H1 (cell line): Measurements from ENCODE around the gene LCN15. TPM values are rescaled to one million over a fixed set of nuclear protein-coding genes. Genes with fewer than 3 reads are reported as not detected.
"Not testable (repeated sequence)": the region's sequence is repeated elsewhere in the genome, so short reads cannot be mapped to it uniquely, and the experiment has no call there.

Source experiments
- CTCF ChIA-PET: fragments of 300-600 bp; sonication (Branson Sonifier 250); formaldehyde crosslinking; loops from one replicate; lab custom pipeline; 2021; ENCODE audit not compliant: partially characterized antibody; lab: Charles Lee
- POLR2A ChIA-PET: fragments of 300-600 bp; sonication (Branson Sonifier 250); formaldehyde crosslinking; loops from one replicate; lab custom pipeline; 2021; ENCODE audit warnings: inconsistent platforms; ENCODE audit not compliant: partially characterized antibody; lab: Charles Lee
- DNase-seq, 2 experiments: peaks; one replicate each; pipeline versions ENCODE4 v3.0.0 to v3.0.0-alpha.2; 2010 to 2022; ENCODE audit warnings: low spot score in 2 of 2, low read depth in 1 of 2, mixed read lengths in 1 of 2
- FAIRE-seq: peaks from 2 replicates; lab custom pipeline; 2011; peaks lifted over from hg19 to GRCh38; lab: Jason Lieb, UNC
- H2AFZ ChIP-seq: 2 replicates; pipeline ENCODE4 v1.8.1; 2012; ENCODE audit warnings: low read length, inconsistent platforms
- H2AK5ac ChIP-seq: 2 replicates; pipeline ENCODE4 v1.6.1; 2013; ENCODE audit warnings: low read depth, low read length
- H2BK120ac ChIP-seq: replicated peaks from 2 replicates; pipeline ENCODE3; 2013; ENCODE audit warnings: low read depth, low read length, inconsistent platforms
- H2BK12ac ChIP-seq: 2 replicates; pipeline ENCODE4 v1.6.1; 2013; ENCODE audit warnings: low read depth, low read length
- H2BK15ac ChIP-seq: 2 replicates; pipeline ENCODE4 v1.6.1; 2013; ENCODE audit warnings: low read length
- H2BK20ac ChIP-seq: 2 replicates; pipeline ENCODE4 v1.6.1; 2013; ENCODE audit warnings: low read length
- H2BK5ac ChIP-seq: 2 replicates; pipeline ENCODE4 v1.6.1; 2013; ENCODE audit warnings: low read depth, low read length
- H3K14ac ChIP-seq: 2 replicates; pipeline ENCODE4 v1.6.1; 2013; ENCODE audit warnings: inconsistent platforms; ENCODE audit not compliant: insufficient read length
- H3K18ac ChIP-seq: 2 replicates; pipeline ENCODE4 v1.6.1; 2013; ENCODE audit warnings: low read length; ENCODE audit errors: extremely low read depth
- H3K23ac ChIP-seq: 2 replicates; pipeline ENCODE4 v1.6.1; 2013; ENCODE audit warnings: inconsistent platforms; ENCODE audit not compliant: insufficient read length
- H3K23me2 ChIP-seq: 2 replicates; pipeline ENCODE4 v1.6.1; 2013; ENCODE audit warnings: low read depth, low read length
- H3K27ac ChIP-seq: 2 replicates; pipeline ENCODE4 v1.6.1; 2011; ENCODE audit warnings: low read depth, low read length, inconsistent platforms
- H3K27me3 ChIP-seq, 4 experiments: replicated peaks in 1 of 4; 1 replicate in 1 of 4; 2 replicates in 3 of 4; pipeline versions ENCODE4 v1.6.1 to v1.8.1; 2011 to 2013; ENCODE audit warnings: low read length in 3 of 4, mild to moderate bottlenecking in 3 of 4, inconsistent platforms in 2 of 4, mixed read lengths in 2 of 4, moderate library complexity in 1 of 4; ENCODE audit not compliant: control insufficient read depth in 3 of 4, insufficient read depth in 3 of 4; ENCODE audit errors: extremely low read depth in 1 of 4
- H3K36me3 ChIP-seq, 4 experiments: 2 replicates each; pipeline versions ENCODE4 v1.6.1 to v1.8.1; 2011 to 2013; ENCODE audit warnings: mild to moderate bottlenecking in 4 of 4, low read length in 3 of 4, moderate library complexity in 2 of 4, control low read depth in 1 of 4, inconsistent platforms in 1 of 4; ENCODE audit not compliant: insufficient read depth in 4 of 4, control insufficient read depth in 2 of 4
- H3K4ac ChIP-seq: replicated peaks from 2 replicates; pipeline ENCODE3; 2013; ENCODE audit warnings: low read length, low read depth, mixed read lengths, inconsistent platforms; ENCODE audit not compliant: insufficient read length
- H3K4me1 ChIP-seq, 4 experiments: replicated peaks in 1 of 4; 1 replicate in 1 of 4; 2 replicates in 3 of 4; pipeline versions ENCODE4 v1.6.1 to v1.8.1; 2011 to 2013; ENCODE audit warnings: low read length in 3 of 4, inconsistent platforms in 2 of 4, mixed read lengths in 1 of 4; ENCODE audit not compliant: insufficient read depth in 4 of 4, control insufficient read depth in 3 of 4
- H3K4me2 ChIP-seq, 2 experiments: 2 replicates each; pipeline versions ENCODE4 v1.6.1 to v1.8.1; 2011 to 2013; ENCODE audit warnings: low read depth in 2 of 2, low read length in 2 of 2, control low read depth in 1 of 2, inconsistent platforms in 1 of 2, mild to moderate bottlenecking in 1 of 2; ENCODE audit not compliant: insufficient read depth in 1 of 2
- H3K4me3 ChIP-seq, 4 experiments: fragments of 200-600, 300-600 bp in 1 of 4; sonication (generic), shearing (Covaris generic), sonication (Bioruptor Twin) in 1 of 4; 2 replicates each; pipeline versions ENCODE4 v1.5.1 to v1.8.1; 2011 to 2016; ENCODE audit warnings: low read length in 4 of 4, low read depth in 3 of 4, control low read depth in 2 of 4, inconsistent platforms in 2 of 4, mild to moderate bottlenecking in 2 of 4, mixed read lengths in 1 of 4, moderate library complexity in 1 of 4; ENCODE audit not compliant: insufficient read depth in 2 of 4; ENCODE audit errors: extremely low read depth in 1 of 4
- H3K56ac ChIP-seq: replicated peaks from 2 replicates; pipeline ENCODE3; 2013; ENCODE audit warnings: low read depth, mild to moderate bottlenecking, mixed read lengths, low read length, inconsistent platforms; ENCODE audit not compliant: insufficient read length
- H3K79me1 ChIP-seq: 2 replicates; pipeline ENCODE4 v1.6.1; 2013; ENCODE audit warnings: low read depth, low read length, control low read depth
- H3K79me2 ChIP-seq, 2 experiments: 2 replicates each; pipeline versions ENCODE4 v1.6.1 to v1.8.1; 2012 to 2013; ENCODE audit warnings: low read length in 2 of 2, mild to moderate bottlenecking in 2 of 2, inconsistent platforms in 1 of 2; ENCODE audit not compliant: insufficient read depth in 2 of 2, control insufficient read depth in 1 of 2
- H3K9ac ChIP-seq, 4 experiments: replicated peaks in 1 of 4; 1 replicate in 1 of 4; 2 replicates in 3 of 4; pipeline versions ENCODE4 v1.6.1 to v1.8.1; 2011 to 2013; ENCODE audit warnings: low read depth in 3 of 4, low read length in 3 of 4, control low read depth in 2 of 4, mild to moderate bottlenecking in 2 of 4, moderate library complexity in 2 of 4, inconsistent platforms in 1 of 4; ENCODE audit errors: extremely low read depth in 1 of 4
- H3K9me3 ChIP-seq, 2 experiments: 2 replicates each; pipeline versions ENCODE4 v1.6.1 to v1.8.1; 2012 to 2013; ENCODE audit warnings: mild to moderate bottlenecking in 2 of 2, moderate library complexity in 2 of 2, control low read depth in 1 of 2, inconsistent platforms in 1 of 2, low read depth in 1 of 2, low read length in 1 of 2, mixed read lengths in 1 of 2; ENCODE audit not compliant: insufficient read depth in 2 of 2
- H4K20me1 ChIP-seq, 2 experiments: replicated peaks in 1 of 2; 2 replicates each; pipeline versions ENCODE3 to v1.8.1; 2011 to 2013; ENCODE audit warnings: inconsistent platforms in 2 of 2, low read length in 2 of 2, mild to moderate bottlenecking in 1 of 2; ENCODE audit not compliant: insufficient read depth in 2 of 2, control insufficient read depth in 1 of 2
- H4K5ac ChIP-seq: 2 replicates; pipeline ENCODE4 v1.6.1; 2013; ENCODE audit warnings: low read length, low read depth, mixed read lengths, inconsistent platforms; ENCODE audit not compliant: insufficient read length
- H4K8ac ChIP-seq: 2 replicates; pipeline ENCODE4 v1.8.0; 2013; ENCODE audit warnings: mild to moderate bottlenecking, moderate library complexity, low read length, inconsistent platforms; ENCODE audit not compliant: insufficient read depth; ENCODE audit errors: extremely low read depth
- H4K91ac ChIP-seq: replicated peaks from 2 replicates; pipeline ENCODE3; 2013; ENCODE audit warnings: low read length, mixed read lengths, inconsistent platforms; ENCODE audit not compliant: insufficient read length
- CEBPB ChIP-seq: IDR thresholded peaks from 2 replicates; pipeline ENCODE4 v1.6.1; 2012; ENCODE audit warnings: low read depth, low read length
- RAD21 ChIP-seq, 2 experiments: IDR thresholded peaks in 1 of 2; conservative IDR thresholded peaks in 1 of 2; 2 replicates each; pipeline ENCODE4 v1.6.1; 2011; ENCODE audit warnings: low read depth in 2 of 2, low read length in 2 of 2, improper control_type of control experiment in 1 of 2, inconsistent platforms in 1 of 2, mild to moderate bottlenecking in 1 of 2, moderate library complexity in 1 of 2
- WGBS, 2 experiments: shearing (Covaris generic) in 1 of 2; methylation state at CpG; one replicate each; pipeline versions ENCODE4 v1.1.6 to v1.1.7; 2013 to 2015; ENCODE audit warnings: low lambda C conversion rate in 2 of 2, mixed read lengths in 2 of 2, inconsistent platforms in 1 of 2, low coverage in 1 of 2, missing lambda C conversion rate in 1 of 2; ENCODE audit not compliant: insufficient replicate concordance in 2 of 2, insufficient coverage in 1 of 2, insufficient read length in 1 of 2; ENCODE audit errors: extremely low coverage in 1 of 2, missing lambda C conversion rate in 1 of 2; 5-methylcytosine and 5-hydroxymethylcytosine counted together
- polyA plus RNA-seq, 7 experiments: library from polyadenylated mRNA; depleted of rRNA in 3 of 7; stranded (reverse) in 5 of 7; unstranded in 2 of 7; fragments of >200 nt in 5 of 7; fragments of 200-250 nt in 2 of 7; gene quantifications; 1 replicate in 5 of 7; 2 replicates in 1 of 7; 4 replicates in 1 of 7; pipeline versions ENCODE4 v1.2.1 to v1.2.3, GENCODE V29; 2011 to 2013; ENCODE audit warnings: missing spikeins in 2 of 7, mixed read lengths in 2 of 7
- total RNA-seq: library from RNA; stranded (reverse); fragmentation: NEBNext Ultra II Directional; extraction: Animal tissue kit (Norgen Biotek cat#: 25700); gene quantifications from 2 replicates; pipeline ENCODE4 v1.2.1, GENCODE V29; 2021
- TF ChIP-seq, protein P1 (sequence below): IDR thresholded peaks from 2 replicates; pipeline ENCODE4 v1.6.1; 2012; ENCODE audit warnings: inconsistent platforms

Gene LCN15
- total and polyA plus RNA-seq, 2 of the 8 experiments (the other 6 are each of a cell fraction or from before 2014, with no cell fraction given), result 0.08 to 0.47 TPM

DNA sequence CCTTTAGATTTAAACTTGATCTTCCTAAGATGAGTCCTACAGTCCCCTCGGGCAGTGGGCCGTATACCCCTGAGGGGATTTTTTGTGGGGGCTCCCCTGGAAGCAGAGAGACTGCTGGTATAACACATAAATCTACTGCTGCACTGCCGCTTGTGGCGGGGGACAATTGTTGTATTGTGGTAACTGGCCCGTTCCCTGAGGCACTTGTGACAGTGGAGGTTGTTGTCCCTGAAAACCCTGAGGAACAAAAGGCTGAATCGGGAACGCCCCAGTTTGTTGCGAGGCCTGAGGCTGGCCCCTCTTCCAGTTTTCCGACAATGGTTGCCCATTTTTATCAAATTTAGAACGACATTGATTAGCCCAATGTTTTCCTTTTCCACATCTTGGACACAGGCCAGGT is 22.1 kb upstream of the LCN15 start (continued):
- TF ChIP-seq, protein P1, sequence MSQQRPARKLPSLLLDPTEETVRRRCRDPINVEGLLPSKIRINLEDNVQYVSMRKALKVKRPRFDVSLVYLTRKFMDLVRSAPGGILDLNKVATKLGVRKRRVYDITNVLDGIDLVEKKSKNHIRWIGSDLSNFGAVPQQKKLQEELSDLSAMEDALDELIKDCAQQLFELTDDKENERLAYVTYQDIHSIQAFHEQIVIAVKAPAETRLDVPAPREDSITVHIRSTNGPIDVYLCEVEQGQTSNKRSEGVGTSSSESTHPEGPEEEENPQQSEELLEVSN, result no peak
- TF ChIP-seq CEBPB (no peak), RAD21 (IDR thresholded peaks at IDR 0.05 in 1 of 2, conservative IDR thresholded peaks at IDR 0.05 in 1 of 2; ENCODE audit: low read depth in 2 of 2, low read length in 2 of 2) (no peak)

DNA sequence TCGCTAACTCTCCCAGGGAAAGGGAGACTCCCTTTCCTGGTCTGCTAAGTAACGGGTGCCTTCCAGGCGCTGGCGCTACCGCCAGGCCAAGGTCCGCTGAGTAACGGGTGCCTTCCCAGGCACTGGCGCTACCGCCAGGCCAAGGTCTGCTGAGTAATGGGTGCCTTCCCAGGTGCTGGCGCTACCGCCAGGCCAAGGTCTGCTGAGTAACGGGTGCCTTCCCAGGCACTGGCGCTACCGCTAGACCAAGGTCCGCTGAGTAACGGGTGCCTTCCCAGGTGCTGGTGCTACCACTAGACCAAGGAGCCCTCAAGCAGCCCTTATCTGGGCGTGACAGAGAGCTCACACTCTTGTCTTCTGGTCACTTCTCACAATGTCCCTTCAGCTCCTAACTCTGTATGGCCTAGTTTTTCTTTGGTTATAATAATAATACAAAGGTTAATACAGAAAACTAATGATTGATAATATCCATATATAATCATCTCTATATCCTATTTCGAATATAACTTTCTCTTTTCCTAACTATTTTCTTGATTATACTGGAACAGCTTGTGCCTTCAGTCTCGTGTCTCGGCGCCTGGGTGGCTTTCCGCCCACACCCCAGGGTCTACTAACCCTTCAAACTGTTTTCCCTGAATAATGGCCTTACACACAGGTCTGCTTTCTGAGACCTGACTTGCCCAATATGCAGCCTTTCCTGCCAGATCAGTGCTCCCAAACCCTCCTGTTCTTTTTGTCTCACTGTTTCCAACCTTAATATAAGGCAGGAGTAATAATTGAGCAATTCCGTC is 21.4 kb upstream of the LCN15 start:
- H3K79me1 ChIP-seq, H2AK5ac ChIP-seq, H3K4me2 ChIP-seq, FAIRE-seq, H2BK120ac ChIP-seq, H3K56ac ChIP-seq, H4K5ac ChIP-seq, H3K27ac ChIP-seq, H3K27me3 ChIP-seq, H3K4me3 ChIP-seq, H3K36me3 ChIP-seq, H3K4me1 ChIP-seq, H3K9ac ChIP-seq, H3K14ac ChIP-seq, H3K4ac ChIP-seq, H3K9me3 ChIP-seq, H4K8ac ChIP-seq, H3K79me2 ChIP-seq, H4K20me1 ChIP-seq, H2BK15ac ChIP-seq, DNase-seq, H3K18ac ChIP-seq, POLR2A ChIA-PET, H4K91ac ChIP-seq, H3K23ac ChIP-seq, H2BK12ac ChIP-seq, H2BK5ac ChIP-seq, H2BK20ac ChIP-seq, H2AFZ ChIP-seq, H3K23me2 ChIP-seq: not testable (repeated sequence)
- 88% methylated on average over 23 of the region's 23 CpGs; no CpG with 5 or more reads in 1 of the 2 experiments for WGBS, 2 experiments
- CTCF ChIA-PET, result interaction anchor here (0.6 to 4.3 kb wide), 10 partner anchors 9 to 261 kb away, joined by 3 to 37 read pairs (median 4); partner anchors contain the start of genes LCN8 and NPDC1
